GM18858 (cell line): Measurements from ENCODE around the gene KRTAP10-6.
"Not testable (repeated sequence)": the region's sequence is repeated elsewhere in the genome, so short reads cannot be mapped to it uniquely, and the experiment has no call there.

Experiments
- ATAC-seq: cut with Tn5 transposase; IDR thresholded peaks from one replicate; pipeline ENCODE4 v1.9.1; 2021; ENCODE audit not compliant: unreplicated experiment

The KRTAP10-6 gene

GRCh38 chr21:44579833-44580144 is 12.5 kb downstream of the KRTAP10-6 start:
- no peak for ATAC-seq

GRCh38 chr21:44579056-44579832 is 13.1 kb downstream of the KRTAP10-6 start:
- no peak for ATAC-seq

- no peak for ATAC-seq
Measured at GRCh38 chr21:44578371-44579055, 13.8 kb downstream of the KRTAP10-6 start.

- no peak for ATAC-seq
Measured at GRCh38 chr21:44576025-44576420, 16.3 kb downstream of the KRTAP10-6 start.

- ATAC-seq, result no peak
Measured at GRCh38 chr21:44575307-44576024, 16.8 kb downstream of the KRTAP10-6 start.

GRCh38 chr21:44574457-44575306 is 17.6 kb downstream of the KRTAP10-6 start:
- no peak for ATAC-seq

GRCh38 chr21:44573630-44574456 is 18.5 kb downstream of the KRTAP10-6 start, which contains the start of gene KRTAP10-4:
Gene KRTAP10-4, plus strand, starts transcription at chr21:44573729. Its CDS starts 30 bp downstream, at chr21:44573759.
- not testable (repeated sequence) for ATAC-seq

GRCh38 chr21:44572959-44573583 is 19.2 kb downstream of the KRTAP10-6 start:
- no peak for ATAC-seq

- no peak for ATAC-seq
Measured at GRCh38 chr21:44571844-44572782, 20.2 kb downstream of the KRTAP10-6 start.

- no peak for ATAC-seq
Measured at GRCh38 chr21:44571296-44571695, 21.0 kb downstream of the KRTAP10-6 start.

GRCh38 chr21:44569861-44570517 is 22.3 kb downstream of the KRTAP10-6 start:
- no peak for ATAC-seq

GRCh38 chr21:44568667-44569556 is 23.4 kb downstream of the KRTAP10-6 start:
- no peak for ATAC-seq

- ATAC-seq, result no peak
Measured at GRCh38 chr21:44568261-44568660, 24.0 kb downstream of the KRTAP10-6 start.

- ATAC-seq, result no peak
Measured at GRCh38 chr21:44567481-44568171, 24.7 kb downstream of the KRTAP10-6 start.

GRCh38 chr21:44566403-44566802 is 25.9 kb downstream of the KRTAP10-6 start:
- no peak for ATAC-seq

GRCh38 chr21:44564886-44565598 is 27.3 kb downstream of the KRTAP10-6 start:
- no peak for ATAC-seq
